GM12878 (cell line): ENCODE results near the gene MS4A6E. TPM values are rescaled to one million over a fixed set of nuclear protein-coding genes. Genes with fewer than 3 reads are reported as not detected.

ENCODE experiments used
- EGR1 ChIP-seq, 2 experiments: IDR thresholded peaks; 1 replicate in 1 of 2; 2 replicates in 1 of 2; pipeline ENCODE4 v1.6.1; 2011 to 2012; ENCODE audit warnings: low read depth in 2 of 2, low read length in 2 of 2, borderline replicate concordance in 1 of 2, mild to moderate bottlenecking in 1 of 2, moderate library complexity in 1 of 2
- MTA2 ChIP-seq: fragments of 450-650 bp; IDR thresholded peaks from 2 replicates; pipeline ENCODE4 v1.6.1; 2016; ENCODE audit warnings: low read depth, mild to moderate bottlenecking, moderate library complexity
- NFYB ChIP-seq: IDR thresholded peaks from 2 replicates; pipeline ENCODE4 v1.6.1; 2011; ENCODE audit warnings: low read depth, mild to moderate bottlenecking, low read length, improper control_type of control experiment, moderate library complexity; ENCODE audit not compliant: insufficient read depth
- RAD21 ChIP-seq: IDR thresholded peaks from 2 replicates; pipeline ENCODE4 v1.6.1; 2011; ENCODE audit warnings: mild to moderate bottlenecking, low read depth, low read length, moderate library complexity; ENCODE audit not compliant: insufficient read depth
- polyA plus RNA-seq, 11 experiments: library from polyadenylated mRNA; depleted of rRNA in 4 of 11; unstranded in 6 of 11; stranded (reverse) in 5 of 11; fragments of >200 nt; fragmentation: Nextera tagmentation in 4 of 11; fragmentation: Illumina TruSeq in 1 of 11; extraction: Ambion mirVana in 4 of 11; extraction: Trizol in 1 of 11; gene quantifications; 1 replicate in 1 of 11; 2 replicates in 10 of 11; pipeline versions ENCODE4 v1.2.1 to v1.2.3, GENCODE V29; 2011 to 2016; ENCODE audit warnings: inconsistent platforms in 2 of 11, missing spikeins in 2 of 11, low read depth in 1 of 11
- total RNA-seq, 4 experiments: library from RNA; depleted of rRNA in 3 of 4; stranded (reverse); fragments of >200 nt in 3 of 4; fragmentation: Illumina TruSeq in 1 of 4; extraction: Trizol in 1 of 4; gene quantifications; 2 replicates each; pipeline versions ENCODE4 v1.2.1 to v1.2.3, GENCODE V29; 2013 to 2021
- TF ChIP-seq, protein P1 (sequence below): fragments of 450-650 bp; formaldehyde crosslinking; IDR thresholded peaks from 2 replicates; pipeline ENCODE4 v1.5.0; 2022; ENCODE audit warnings: mild to moderate bottlenecking, missing genetic modification characterization
- TF ChIP-seq, protein P2 (sequence below): IDR thresholded peaks from 2 replicates; pipeline ENCODE4 v1.6.1; 2011; ENCODE audit warnings: borderline replicate concordance, low read depth, mild to moderate bottlenecking, moderate library complexity, mixed read lengths, low read length; ENCODE audit not compliant: insufficient read depth; ENCODE audit errors: extremely low read length

The MS4A6E gene
- total and polyA plus RNA-seq, 10 of the 15 experiments (the other 5 are each of a cell fraction or from before 2014, with no cell fraction given), result 0.14 to 0.86 (median 0.47) TPM; not detected in 5

DNA sequence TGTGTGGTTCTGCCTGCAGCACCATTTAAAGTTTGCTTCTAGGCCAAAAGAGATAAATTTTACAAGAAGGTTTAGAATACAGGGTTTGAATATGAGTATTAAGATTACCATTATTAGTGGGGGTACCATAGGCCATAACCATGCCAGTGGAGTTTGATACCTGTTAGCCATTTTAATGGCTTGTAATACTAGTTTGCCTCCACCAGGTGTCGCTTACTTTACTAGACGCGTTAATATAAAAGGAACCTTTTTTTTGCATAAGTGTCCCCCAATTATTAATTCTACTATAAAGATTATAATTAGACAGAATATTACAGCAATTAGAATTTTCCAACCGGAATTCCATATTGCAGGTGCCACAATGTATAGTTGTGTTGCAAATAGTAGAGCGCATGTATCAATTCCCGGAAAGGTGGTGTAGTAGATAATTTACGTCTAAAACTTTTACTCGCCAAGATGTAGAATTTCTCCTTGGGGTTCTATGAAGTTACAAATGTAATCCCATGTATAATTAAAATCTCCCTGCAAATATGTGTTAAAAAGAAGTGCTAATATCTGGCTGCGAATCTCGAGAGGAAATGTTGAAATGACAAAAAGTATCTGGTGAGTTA, 16.1 kb downstream of the MS4A6E start (continued):
- TF ChIP-seq, protein P1, sequence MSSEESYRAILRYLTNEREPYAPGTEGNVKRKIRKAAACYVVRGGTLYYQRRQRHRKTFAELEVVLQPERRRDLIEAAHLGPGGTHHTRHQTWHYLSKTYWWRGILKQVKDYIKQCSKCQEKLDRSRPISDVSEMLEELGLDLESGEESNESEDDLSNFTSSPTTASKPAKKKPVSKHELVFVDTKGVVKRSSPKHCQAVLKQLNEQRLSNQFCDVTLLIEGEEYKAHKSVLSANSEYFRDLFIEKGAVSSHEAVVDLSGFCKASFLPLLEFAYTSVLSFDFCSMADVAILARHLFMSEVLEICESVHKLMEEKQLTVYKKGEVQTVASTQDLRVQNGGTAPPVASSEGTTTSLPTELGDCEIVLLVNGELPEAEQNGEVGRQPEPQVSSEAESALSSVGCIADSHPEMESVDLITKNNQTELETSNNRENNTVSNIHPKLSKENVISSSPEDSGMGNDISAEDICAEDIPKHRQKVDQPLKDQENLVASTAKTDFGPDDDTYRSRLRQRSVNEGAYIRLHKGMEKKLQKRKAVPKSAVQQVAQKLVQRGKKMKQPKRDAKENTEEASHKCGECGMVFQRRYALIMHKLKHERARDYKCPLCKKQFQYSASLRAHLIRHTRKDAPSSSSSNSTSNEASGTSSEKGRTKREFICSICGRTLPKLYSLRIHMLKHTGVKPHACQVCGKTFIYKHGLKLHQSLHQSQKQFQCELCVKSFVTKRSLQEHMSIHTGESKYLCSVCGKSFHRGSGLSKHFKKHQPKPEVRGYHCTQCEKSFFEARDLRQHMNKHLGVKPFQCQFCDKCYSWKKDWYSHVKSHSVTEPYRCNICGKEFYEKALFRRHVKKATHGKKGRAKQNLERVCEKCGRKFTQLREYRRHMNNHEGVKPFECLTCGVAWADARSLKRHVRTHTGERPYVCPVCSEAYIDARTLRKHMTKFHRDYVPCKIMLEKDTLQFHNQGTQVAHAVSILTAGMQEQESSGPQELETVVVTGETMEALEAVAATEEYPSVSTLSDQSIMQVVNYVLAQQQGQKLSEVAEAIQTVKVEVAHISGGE (CRISPR knock-in tag), result no peak
- TF ChIP-seq EGR1 (IDR thresholded peaks at IDR 0.05; ENCODE audit: borderline replicate concordance in 1 of 2, low read depth in 2 of 2, low read length in 2 of 2) (no peak), MTA2 (no peak), RAD21 (peak; percentile 31; the same call in 1 of the 2 replicates), NFYB (no peak)
- TF ChIP-seq, protein P2, sequence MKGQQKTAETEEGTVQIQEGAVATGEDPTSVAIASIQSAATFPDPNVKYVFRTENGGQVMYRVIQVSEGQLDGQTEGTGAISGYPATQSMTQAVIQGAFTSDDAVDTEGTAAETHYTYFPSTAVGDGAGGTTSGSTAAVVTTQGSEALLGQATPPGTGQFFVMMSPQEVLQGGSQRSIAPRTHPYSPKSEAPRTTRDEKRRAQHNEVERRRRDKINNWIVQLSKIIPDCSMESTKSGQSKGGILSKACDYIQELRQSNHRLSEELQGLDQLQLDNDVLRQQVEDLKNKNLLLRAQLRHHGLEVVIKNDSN, result no peak
